PFSK-1 (cell line): ENCODE results near the gene MSI2.

Experiments
- POLR2AphosphoS5 ChIP-seq: IDR thresholded peaks from 2 replicates; pipeline ENCODE4 v1.6.1; 2012; ENCODE audit warnings: low read depth, mild to moderate bottlenecking, control low read depth, low read length, moderate library complexity
- SIN3A ChIP-seq: IDR thresholded peaks from 2 replicates; pipeline ENCODE4 v1.6.1; 2012; ENCODE audit warnings: mild to moderate bottlenecking, low read length, moderate library complexity, borderline replicate concordance; ENCODE audit not compliant: insufficient read depth
- TAF1 ChIP-seq: IDR thresholded peaks from 2 replicates; pipeline ENCODE4 v1.6.1; 2012; ENCODE audit warnings: low read length, control low read depth, borderline replicate concordance; ENCODE audit not compliant: insufficient read depth

DNA sequence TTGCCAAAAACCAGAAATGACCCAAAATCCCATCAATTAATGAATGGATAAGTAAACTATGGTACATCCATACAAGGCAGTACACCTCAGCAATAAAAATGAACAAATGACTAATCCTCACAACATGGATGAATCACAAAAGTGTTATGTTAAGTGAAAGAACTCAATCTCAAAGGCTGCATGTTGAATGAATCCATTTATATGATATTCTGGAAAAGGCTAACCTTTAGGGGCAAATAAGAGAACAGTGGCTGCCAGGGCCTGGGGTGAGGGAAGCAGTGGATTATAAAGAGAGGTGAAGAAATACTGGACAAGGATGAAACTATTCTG is 46.1 kb upstream of the MSI2 start:
- TF ChIP-seq SIN3A (no peak), POLR2AphosphoS5 (no peak), TAF1 (no peak)
